ENCODE results near the gene AHNAK.
"Not testable (repeated sequence)": the region's sequence is repeated elsewhere in the genome, so short reads cannot be mapped to it uniquely, and the experiment has no call there.

AHNAK gene

GRCh38 chr11:62567018-62567633 lies 20.5 kb upstream of the AHNAK start:
- H3K27ac Mint-ChIP-seq = peak overlapping the region; percentile 85
- H3K27me3 Mint-ChIP-seq (ENCODE audit: low read depth, poor library complexity) = no peaks in the 10 kb centered on the region
- TF ChIP-seq CTCF (IDR thresholded peaks at IDR 0.05) = no peak
- H3K4me1 Mint-ChIP-seq = peaks cover 43% of the 10 kb centered on the region
- peak overlapping the region; percentile 25 for H3K4me3 Mint-ChIP-seq
- no peaks in the 10 kb centered on the region for H3K9me3 Mint-ChIP-seq
- DNase-seq = no peak
- H3K36me3 Mint-ChIP-seq (ENCODE audit: low read depth) = peaks cover 83% of the 10 kb centered on the region

- Mint-ChIP-seq H3K9me3 (no peaks in the 10 kb centered on the region), H3K27ac (peak overlapping the region; percentile 88), H3K4me1 (peaks cover 42% of the 10 kb centered on the region), H3K36me3 (ENCODE audit: low read depth) (peaks cover 82% of the 10 kb centered on the region), H3K27me3 (ENCODE audit: low read depth, poor library complexity) (no peaks in the 10 kb centered on the region), H3K4me3 (no peak overlapping the region)
- TF ChIP-seq CTCF (IDR thresholded peaks at IDR 0.05) = no peak
- DNase-seq = no peak
These were observed 19.6 kb upstream of the AHNAK start for GRCh38 chr11:62566247-62566646.

- peaks cover 79% of the 10 kb centered on the region for H3K36me3 Mint-ChIP-seq (ENCODE audit: low read depth)
- H3K27me3 Mint-ChIP-seq (ENCODE audit: low read depth, poor library complexity) = no peaks in the 10 kb centered on the region
- TF ChIP-seq CTCF (IDR thresholded peaks at IDR 0.05) = no peak
- H3K9me3 Mint-ChIP-seq = no peaks in the 10 kb centered on the region
- peak overlapping the region; percentile 55 for H3K27ac Mint-ChIP-seq
- no peak for DNase-seq
- no peak overlapping the region for H3K4me3 Mint-ChIP-seq
- H3K4me1 Mint-ChIP-seq = peaks cover 43% of the 10 kb centered on the region
These were observed 18.6 kb upstream of the AHNAK start for GRCh38 chr11:62565100-62565802.

GRCh38 chr11:62561677-62562230 lies 15.1 kb upstream of the AHNAK start:
- not testable (repeated sequence) for H3K9me3 Mint-ChIP-seq; H3K27me3 Mint-ChIP-seq (ENCODE audit: low read depth, poor library complexity); DNase-seq
- peak overlapping the region; percentile 3 for H3K4me3 Mint-ChIP-seq
- H3K4me1 Mint-ChIP-seq = peaks cover 57% of the 10 kb centered on the region
- H3K27ac Mint-ChIP-seq = peak overlapping the region; percentile 98
- peaks cover 71% of the 10 kb centered on the region for H3K36me3 Mint-ChIP-seq (ENCODE audit: low read depth)

- Mint-ChIP-seq H3K9me3 (no peaks in the 10 kb centered on the region), H3K36me3 (ENCODE audit: low read depth) (peaks cover 60% of the 10 kb centered on the region), H3K4me3 (no peak overlapping the region), H3K27me3 (ENCODE audit: low read depth, poor library complexity) (peaks cover 2% of the 10 kb centered on the region), H3K4me1 (peaks cover 59% of the 10 kb centered on the region), H3K27ac (peak overlapping the region; percentile 93)
- TF ChIP-seq CTCF (IDR thresholded peaks at IDR 0.05) = peak; percentile 59
- DNase-seq = peak; percentile 72
These were observed 14.0 kb upstream of the AHNAK start for GRCh38 chr11:62560566-62561103.

- H3K4me1 Mint-ChIP-seq = peaks cover 66% of the 10 kb centered on the region
- H3K27me3 Mint-ChIP-seq (ENCODE audit: low read depth, poor library complexity); H3K9me3 Mint-ChIP-seq; H3K4me3 Mint-ChIP-seq; DNase-seq: not testable (repeated sequence)
- H3K36me3 Mint-ChIP-seq (ENCODE audit: low read depth) = peaks cover 54% of the 10 kb centered on the region
- peak overlapping the region; percentile 57 for H3K27ac Mint-ChIP-seq
These were observed 13.0 kb upstream of the AHNAK start for GRCh38 chr11:62559626-62560025.

All from nephron progenitor cell (in vitro differentiated cells).